HepG2 (cell line): Measurements from ENCODE around the gene MUC4. TPM values are rescaled to one million over a fixed set of nuclear protein-coding genes. Genes with fewer than 3 reads are reported as not detected.

Experiments
- ATAC-seq: fragments of 200-7000 bp; cut with Tn5 transposase; 3 replicates; pipeline ENCODE4 v1.9.1; 2020; ENCODE audit warnings: mild to moderate bottlenecking, moderate library complexity
- BruUV-seq: library from RNA; stranded (reverse); fragments of 400-500 nt; replicated peaks from 2 replicates; lab custom pipeline; 2021; lab: Mats Ljungman, UMichigan
- CTCF ChIA-PET: fragments of 300-600 bp; formaldehyde crosslinking; extraction: SDS; loops from one replicate; lab custom pipeline; 2021; ENCODE audit warnings: low total read pairs, inconsistent platforms, low intra/inter-chr PET ratio; lab: Yijun Ruan, JAX
- POLR2A ChIA-PET: fragments of 350-600 bp; sonication (Branson Sonifier 250); formaldehyde crosslinking; loops from one replicate; lab custom pipeline; 2020; ENCODE audit warnings: antibody characterized with exemption, inconsistent platforms; lab: Yijun Ruan, JAX
- DNase-seq: peaks from one replicate; pipeline ENCODE4 v3.0.0-alpha.2; 2015; ENCODE audit warnings: low spot score
- FAIRE-seq: peaks from 3 replicates; lab custom pipeline; 2011; peaks lifted over from hg19 to GRCh38; lab: Jason Lieb, UNC
- H2AFZ ChIP-seq: one replicate; pipeline ENCODE4 v1.6.1; 2011; ENCODE audit warnings: low read length, inconsistent platforms
- H3K27ac ChIP-seq: fragments of 300-600 bp; 3 replicates; pipeline ENCODE4 v1.8.0; 2011; ENCODE audit warnings: mixed run types, mild to moderate bottlenecking, mixed read lengths, low read length, inconsistent platforms; ENCODE audit not compliant: insufficient read depth; ENCODE audit errors: extremely low read length
- H3K27me3 ChIP-seq, 2 experiments: fragments of 200-600 bp in 1 of 2; 2 replicates in 1 of 2; 3 replicates in 1 of 2; pipeline versions ENCODE4 v1.6.0 to v1.8.0; 2011; ENCODE audit warnings: low read length in 2 of 2, mild to moderate bottlenecking in 2 of 2, moderate library complexity in 2 of 2, inconsistent platforms in 1 of 2; ENCODE audit not compliant: insufficient read depth in 2 of 2, control insufficient read depth in 1 of 2
- H3K36me3 ChIP-seq, 2 experiments: fragments of 200-600 bp in 1 of 2; replicated peaks in 1 of 2; 2 replicates in 1 of 2; 3 replicates in 1 of 2; pipeline versions ENCODE4 v1.5.1 to v1.8.0; 2011; ENCODE audit warnings: low read length in 2 of 2, inconsistent platforms in 1 of 2; ENCODE audit not compliant: insufficient read depth in 2 of 2, control insufficient read depth in 1 of 2
- H3K4me1 ChIP-seq: 2 replicates; pipeline ENCODE4 v1.5.1; 2012; ENCODE audit warnings: low read length, inconsistent platforms; ENCODE audit not compliant: insufficient read depth
- H3K4me2 ChIP-seq: 2 replicates; pipeline ENCODE4 v1.6.0; 2011; ENCODE audit warnings: low read depth, low read length, inconsistent platforms
- H3K4me3 ChIP-seq, 3 experiments: fragments of 200-600 bp in 1 of 3; sonication (generic), shearing (Covaris generic) in 1 of 3; replicated peaks in 1 of 3; 2 replicates each; pipeline ENCODE4 v1.5.1; 2011 to 2016; ENCODE audit warnings: low read length in 3 of 3, inconsistent platforms in 2 of 3, low read depth in 2 of 3, mild to moderate bottlenecking in 2 of 3, control low read depth in 1 of 3, mixed read lengths in 1 of 3; ENCODE audit not compliant: insufficient read depth in 1 of 3
- H3K79me2 ChIP-seq: one replicate; pipeline ENCODE4 v1.6.1; 2011; ENCODE audit warnings: low read length, inconsistent platforms; ENCODE audit not compliant: insufficient read depth
- H3K9ac ChIP-seq: 2 replicates; pipeline ENCODE4 v1.6.0; 2011; ENCODE audit warnings: mild to moderate bottlenecking, low read depth, low read length, inconsistent platforms; ENCODE audit not compliant: insufficient read depth
- H3K9me3 ChIP-seq: 2 replicates; pipeline ENCODE4 v1.5.1; 2012; ENCODE audit warnings: mild to moderate bottlenecking, low read length
- H4K20me1 ChIP-seq: 2 replicates; pipeline ENCODE4 v1.6.0; 2011; ENCODE audit warnings: inconsistent platforms, mild to moderate bottlenecking, low read length, moderate library complexity; ENCODE audit not compliant: insufficient read depth
- ATF5 ChIP-seq: sonication (generic); formaldehyde crosslinking; IDR thresholded peaks from 2 replicates; pipeline ENCODE4 v1.4.0; 2020; ENCODE audit warnings: mild to moderate bottlenecking, low read depth, missing genetic modification reagents
- CSRNP2 ChIP-seq: sonication (generic); formaldehyde crosslinking; conservative IDR thresholded peaks from 2 replicates; pipeline ENCODE4 v1.8.0; 2022; ENCODE audit warnings: low read depth, missing genetic modification reagents
- HHEX ChIP-seq: IDR thresholded peaks from 2 replicates; pipeline ENCODE4 v1.6.1; 2016; ENCODE audit warnings: control low read depth
- NR2F6 ChIP-seq, 2 experiments: IDR thresholded peaks; 2 replicates each; pipeline ENCODE4 v1.6.1; 2016; ENCODE audit warnings: antibody characterized with exemption in 1 of 2, mild to moderate bottlenecking in 1 of 2
- RARG ChIP-seq: sonication (generic); formaldehyde crosslinking; IDR thresholded peaks from 2 replicates; pipeline ENCODE4 v1.4.0; 2020; ENCODE audit warnings: low read depth, mild to moderate bottlenecking, missing genetic modification reagents
- REL ChIP-seq: sonication (generic); formaldehyde crosslinking; conservative IDR thresholded peaks from 2 replicates; pipeline ENCODE4 v1.8.0; 2022; ENCODE audit warnings: mild to moderate bottlenecking, missing genetic modification reagents, moderate library complexity
- SP1 ChIP-seq, 2 experiments: fragments of 450-650 bp in 1 of 2; sonication (generic) in 1 of 2; formaldehyde crosslinking in 1 of 2; IDR thresholded peaks; 2 replicates each; pipeline versions ENCODE4 v1.4.0 to v1.6.1; 2016 to 2020; ENCODE audit warnings: missing genetic modification reagents in 1 of 2
- ZNF17 ChIP-seq: sonication (generic); formaldehyde crosslinking; IDR thresholded peaks from 2 replicates; pipeline ENCODE4 v1.5.0; 2020; ENCODE audit warnings: mild to moderate bottlenecking, missing genetic modification reagents
- ZNF646 ChIP-seq: sonication (generic); formaldehyde crosslinking; IDR thresholded peaks from 2 replicates; pipeline ENCODE4 v1.9.0; 2021; ENCODE audit warnings: mild to moderate bottlenecking, missing genetic modification reagents
- ZNF768 ChIP-seq: sonication (generic); formaldehyde crosslinking; IDR thresholded peaks from 2 replicates; pipeline ENCODE4 v1.4.0; 2020; ENCODE audit warnings: missing genetic modification reagents
- WGBS: methylation state at CpG from one replicate; pipeline ENCODE4 v1.1.6; 2017; ENCODE audit warnings: low lambda C conversion rate; 5-methylcytosine and 5-hydroxymethylcytosine counted together
- in situ Hi-C: cut with HindIII; loops from 2 replicates; pipeline ENCODE4 v1.10.0; 2017; ENCODE audit warnings: low pct_unique_long_range_greater_than_20kb; ENCODE audit not compliant: extremely low pct_ligation_motif_present
- intact Hi-C: fragments of 100-400 bp; cut with micrococcal nuclease; formaldehyde crosslinking; loops from one replicate; pipeline ENCODE4 v1.10.0; 2022; ENCODE audit not compliant: unreplicated experiment
- polyA plus RNA-seq, 8 experiments: library from polyadenylated mRNA; depleted of rRNA in 3 of 8; stranded (reverse) in 7 of 8; unstranded in 1 of 8; fragments of >200 nt; fragmentation: Illumina TruSeq in 4 of 8; extraction: Trizol in 4 of 8; gene quantifications; 2 replicates each; pipeline versions ENCODE4 v1.2.1 to v1.2.3, GENCODE V29; 2011 to 2016; ENCODE audit warnings: low read depth in 4 of 8, missing spikeins in 1 of 8, mixed read lengths in 1 of 8; ENCODE audit not compliant: insufficient read depth in 1 of 8
- total RNA-seq, 5 experiments: library from RNA; depleted of rRNA; stranded (reverse); fragments of >200 nt; fragmentation: Illumina TruSeq; extraction: Trizol; gene quantifications; 2 replicates each; pipeline ENCODE4 v1.2.3, GENCODE V29; 2016; ENCODE audit warnings: low read depth in 1 of 5

MUC4 gene
- total and polyA plus RNA-seq, 2 of the 13 experiments (the other 11 are each of a cell fraction or from before 2014, with no cell fraction given): not detected

GRCh38 chr3:195802795-195803194, 8.9 kb downstream of the MUC4 start (continued):
- no peak for TF ChIP-seq ZNF646
- no peak for TF ChIP-seq CSRNP2 (CRISPR knock-in tag)
- TF ChIP-seq, all 625 proteins: peak for 0

- DNase-seq: no peak
- H2AFZ ChIP-seq: no peak overlapping the region
- FAIRE-seq: no peak
- H3K27ac ChIP-seq: no peak overlapping the region
- no peaks in the 10 kb centered on the region for H3K36me3 ChIP-seq
- POLR2A ChIA-PET: no interaction called here
- no peaks in the 10 kb centered on the region for H4K20me1 ChIP-seq
- BruUV-seq: no TSS peak
- no peaks in the 10 kb centered on the region for H3K9me3 ChIP-seq
- H3K79me2 ChIP-seq: no peaks in the 10 kb centered on the region
- no peaks in the 10 kb centered on the region for H3K4me1 ChIP-seq
- no peak for ATAC-seq
- H3K27me3 ChIP-seq: peaks cover 16 to 68% of the 10 kb centered on the region in 2 experiments
- CTCF ChIA-PET: no interaction called here
- H3K4me2 ChIP-seq: no peak overlapping the region
- no peak overlapping the region for H3K9ac ChIP-seq
- no peak overlapping the region for H3K4me3 ChIP-seq
- in situ Hi-C loops: no loop called here
- intact Hi-C loops: no loop called here
- WGBS: 16% methylated on average over 12 of the region's 15 CpGs
- TF ChIP-seq ZNF768: no peak
- TF ChIP-seq HHEX (CRISPR knock-in tag): no peak
- TF ChIP-seq SP1 (IDR thresholded peaks at IDR 0.05): no peak
- TF ChIP-seq SP1 (CRISPR knock-in tag; IDR thresholded peaks at IDR 0.05): no peak
- no peak for TF ChIP-seq ZNF17
- no peak for TF ChIP-seq ATF5 (CRISPR knock-in tag)
- no peak for TF ChIP-seq REL (CRISPR knock-in tag)
- TF ChIP-seq RARG (CRISPR knock-in tag): no peak
- no peak for TF ChIP-seq NR2F6 (IDR thresholded peaks at IDR 0.05)
- TF ChIP-seq NR2F6 (CRISPR knock-in tag; IDR thresholded peaks at IDR 0.05): no peak
Observed at GRCh38 chr3:195802261-195802701, 9.4 kb downstream of the MUC4 start.
